ENCODE data around the gene USP6. TPM values are rescaled to one million over a fixed set of nuclear protein-coding genes. Genes with fewer than 3 reads are reported as not detected.
"Not testable (repeated sequence)": the region's sequence is repeated elsewhere in the genome, so short reads cannot be mapped to it uniquely, and the experiment has no call there.

Gene USP6
- total and polyA plus RNA-seq, 4 donors = under 0.01 to 0.18 (median 0.05) TPM; not detected in 1

GRCh38 chr17:5211458-5211857 lies 95.6 kb downstream of the USP6 start:
- Histone ChIP-seq H3K36me3 (ENCODE audit: control insufficient read depth in 4 of 4, insufficient read depth in 3 of 4, low read depth in 1 of 4, low read length in 3 of 4) (peaks cover 0 to 3% (median under 1%) of the 10 kb centered on the region in 4 donors), H3K4me1 (ENCODE audit: control insufficient read depth in 4 of 4, insufficient read depth in 4 of 4, low read length in 3 of 4) (no peaks in the 10 kb centered on the region), H3K9me3 (ENCODE audit: control insufficient read depth in 4 of 4, low read length in 3 of 4) (no peaks in the 10 kb centered on the region), H3K27ac (ENCODE audit: low read depth in 1 of 2, low read length in 2 of 2) (no peak overlapping the region), H3K9ac (ENCODE audit: low read depth in 1 of 2, low read length in 2 of 2) (no peak overlapping the region), H3K27me3 (ENCODE audit: control insufficient read depth in 4 of 4, insufficient read depth in 4 of 4, low read length in 3 of 4) (no peaks in the 10 kb centered on the region), H3K4me3 (ENCODE audit: low read depth in 1 of 3, low read length in 3 of 3) (no peak overlapping the region)
- WGBS = 86% methylated on average over 7 of the region's 7 CpGs
- no peak for TF ChIP-seq RAD21 (IDR thresholded peaks at IDR 0.05)
- TF ChIP-seq YY1 (IDR thresholded peaks at IDR 0.05) = no peak
- TF ChIP-seq JUND (IDR thresholded peaks at IDR 0.05) = no peak
- no peak for TF ChIP-seq ZBTB33 (IDR thresholded peaks at IDR 0.05)
- no peak for TF ChIP-seq FOXA1 (IDR thresholded peaks at IDR 0.05)
- TF ChIP-seq RXRA (IDR thresholded peaks at IDR 0.05) = no peak
- no peak for TF ChIP-seq HNF4G (IDR thresholded peaks at IDR 0.05)
- no peak for TF ChIP-seq EGR1 (IDR thresholded peaks at IDR 0.05; ENCODE audit: low read depth in 2 of 2)
- no peak for TF ChIP-seq TAF1 (conservative IDR thresholded peaks at IDR 0.05)
- TF ChIP-seq REST (IDR thresholded peaks at IDR 0.05) = no peak
- no peak for TF ChIP-seq ATF3 (IDR thresholded peaks at IDR 0.05)
- no peak for TF ChIP-seq NR2F2 (IDR thresholded peaks at IDR 0.05)
- TF ChIP-seq CTCF (IDR thresholded peaks at IDR 0.05; ENCODE audit: low read depth, low read length, missing input control) = no peak
- no peak for DNase-seq (ENCODE audit: low spot score)

GRCh38 chr17:5217562-5217961 lies 101.7 kb downstream of the USP6 start:
- H3K27me3 ChIP-seq (ENCODE audit: control insufficient read depth in 4 of 4, insufficient read depth in 4 of 4, low read length in 3 of 4); H3K4me3 ChIP-seq (ENCODE audit: low read depth in 1 of 3, low read length in 3 of 3); H3K9me3 ChIP-seq (ENCODE audit: control insufficient read depth in 4 of 4, low read length in 3 of 4); H3K27ac ChIP-seq (ENCODE audit: low read depth in 1 of 2, low read length in 2 of 2); H3K4me1 ChIP-seq (ENCODE audit: control insufficient read depth in 4 of 4, insufficient read depth in 4 of 4, low read length in 3 of 4); DNase-seq (ENCODE audit: low spot score); H3K36me3 ChIP-seq (ENCODE audit: control insufficient read depth in 4 of 4, insufficient read depth in 3 of 4, low read depth in 1 of 4, low read length in 3 of 4); H3K9ac ChIP-seq (ENCODE audit: low read depth in 1 of 2, low read length in 2 of 2): not testable (repeated sequence)
- 96% methylated on average over 4 of the region's 5 CpGs for WGBS
